K562 (cell line): ENCODE results near the gene S100A3. TPM values are rescaled to one million over a fixed set of nuclear protein-coding genes. Genes with fewer than 3 reads are reported as not detected.

Experiments
- CBX3 ChIP-seq, 2 experiments: IDR thresholded peaks; 1 replicate in 1 of 2; 2 replicates in 1 of 2; pipeline ENCODE4 v1.6.1; 2012; ENCODE audit warnings: inconsistent platforms in 2 of 2, low read length in 2 of 2, borderline replicate concordance in 1 of 2, control low read depth in 1 of 2
- CHD1 ChIP-seq: fragments of 200-600 bp; sonication (generic); IDR thresholded peaks from one replicate; pipeline ENCODE4 v1.6.1; 2012; ENCODE audit warnings: mild to moderate bottlenecking, moderate library complexity, low read length, inconsistent platforms
- IFI16 ChIP-seq: fragments of 250-450 bp; sonication (Bioruptor Pico); IDR thresholded peaks from 2 replicates; pipeline ENCODE4 v2.1.2; 2022; ENCODE audit warnings: mild to moderate bottlenecking, inconsistent platforms
- JUND ChIP-seq, 2 experiments: IDR thresholded peaks; 2 replicates in 1 of 2; 3 replicates in 1 of 2; pipeline ENCODE4 v1.6.1; 2011; ENCODE audit warnings: borderline replicate concordance in 2 of 2, low read depth in 2 of 2, low read length in 2 of 2, improper control_type of control experiment in 1 of 2, missing biosample characterization in 1 of 2, missing genetic modification characterization in 1 of 2, missing genetic modification reagents in 1 of 2
- MBD2 ChIP-seq: sonication (generic); IDR thresholded peaks from 2 replicates; pipeline ENCODE4 v1.6.1; 2016; ENCODE audit warnings: low read depth, borderline replicate concordance
- MYC ChIP-seq, 2 experiments: fragments of 250-450 bp in 1 of 2; sonication (Bioruptor Pico) in 1 of 2; IDR thresholded peaks; 2 replicates each; pipeline versions ENCODE4 v1.5.1 to v1.6.1; 2012 to 2021; ENCODE audit warnings: low read depth in 2 of 2, borderline replicate concordance in 1 of 2, improper control_type of control experiment in 1 of 2, low read length in 1 of 2, mild to moderate bottlenecking in 1 of 2, moderate library complexity in 1 of 2
- polyA plus RNA-seq, 8 experiments: library from polyadenylated mRNA; depleted of rRNA in 4 of 8; stranded (reverse) in 5 of 8; unstranded in 3 of 8; fragments of >200 nt; fragmentation: Nextera tagmentation in 2 of 8; fragmentation: Illumina TruSeq in 1 of 8; extraction: Ambion mirVana in 2 of 8; extraction: Trizol in 1 of 8; gene quantifications; 2 replicates each; pipeline versions ENCODE4 v1.2.1 to v1.2.3, GENCODE V29; 2011 to 2014; ENCODE audit warnings: inconsistent platforms in 1 of 8, missing spikeins in 1 of 8
- total RNA-seq, 7 experiments: library from RNA; depleted of rRNA in 6 of 7; stranded (reverse); fragments of >200 nt in 6 of 7; fragmentation: Illumina TruSeq in 2 of 7; extraction: Trizol in 2 of 7; gene quantifications; 2 replicates each; pipeline versions ENCODE4 v1.2.1 to v1.2.3, GENCODE V29; 2011 to 2021; ENCODE audit warnings: low replicate concordance in 1 of 7
- TF ChIP-seq, protein P1 (sequence below): sonication (generic); formaldehyde crosslinking; IDR thresholded peaks from 2 replicates; pipeline ENCODE4 v1.8.1; 2023; ENCODE audit warnings: mild to moderate bottlenecking, missing genetic modification reagents, moderate library complexity

The S100A3 gene
- total and polyA plus RNA-seq, 9 of the 15 experiments (the other 6 are each of a cell fraction or from before 2014, with no cell fraction given), result 0.08 to 1.7 (median 0.18) TPM; not detected in 4

- TF ChIP-seq, protein P1, sequence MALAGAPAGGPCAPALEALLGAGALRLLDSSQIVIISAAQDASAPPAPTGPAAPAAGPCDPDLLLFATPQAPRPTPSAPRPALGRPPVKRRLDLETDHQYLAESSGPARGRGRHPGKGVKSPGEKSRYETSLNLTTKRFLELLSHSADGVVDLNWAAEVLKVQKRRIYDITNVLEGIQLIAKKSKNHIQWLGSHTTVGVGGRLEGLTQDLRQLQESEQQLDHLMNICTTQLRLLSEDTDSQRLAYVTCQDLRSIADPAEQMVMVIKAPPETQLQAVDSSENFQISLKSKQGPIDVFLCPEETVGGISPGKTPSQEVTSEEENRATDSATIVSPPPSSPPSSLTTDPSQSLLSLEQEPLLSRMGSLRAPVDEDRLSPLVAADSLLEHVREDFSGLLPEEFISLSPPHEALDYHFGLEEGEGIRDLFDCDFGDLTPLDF (CRISPR knock-in tag), result no peak
- TF ChIP-seq IFI16 (CRISPR knock-in tag) (no peak), JUND (IDR thresholded peaks at IDR 0.05; ENCODE audit: borderline replicate concordance, low read depth, low read length) (peak; percentile 63), JUND (tag; IDR thresholded peaks at IDR 0.05; ENCODE audit: borderline replicate concordance, low read depth, low read length) (no peak; the same call in 2 of the 3 replicates), MBD2 (peak; percentile 32; the same call in 1 of the 2 replicates), CBX3 (IDR thresholded peaks at IDR 0.05; ENCODE audit: borderline replicate concordance in 1 of 2, low read length in 2 of 2) (0 out of 3 replicates have a peak, but pooled peaks of 1 of the 2 experiments have one; percentile 28), MYC (IDR thresholded peaks at IDR 0.05; ENCODE audit: low read depth, low read length) (no peak), MYC (CRISPR knock-in tag; IDR thresholded peaks at IDR 0.05; ENCODE audit: borderline replicate concordance, low read depth) (no peak), CHD1 (no peak)
These were observed 16.1 kb downstream of the S100A3 start (continued) for GRCh38 chr1:153532769-153533599.
